HG03097 (cell line): ENCODE results near the gene TGIF1.

Source experiments
- ATAC-seq: cut with Tn5 transposase; IDR thresholded peaks from one replicate; pipeline ENCODE4 v1.9.1; 2021; ENCODE audit not compliant: unreplicated experiment, low FRiP score

The TGIF1 gene

DNA sequence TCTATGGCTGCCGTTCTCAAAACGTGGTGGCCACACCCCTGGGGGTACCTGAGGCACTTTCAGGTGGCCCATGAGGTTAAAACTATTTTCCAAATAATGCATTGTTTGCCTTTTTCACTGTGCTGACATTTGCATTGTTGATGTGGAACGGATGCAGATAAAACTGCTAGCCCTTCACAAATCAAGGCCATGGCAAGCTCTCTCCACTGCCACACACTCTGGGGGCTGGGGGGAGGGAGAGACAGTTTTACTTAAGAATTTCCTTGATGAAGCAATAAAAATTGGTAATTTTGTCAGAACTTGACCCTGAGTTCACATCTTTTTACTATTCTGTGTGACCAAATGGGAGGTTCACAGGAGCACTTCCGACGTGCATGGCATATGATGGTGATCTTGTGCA, 22.0 kb upstream of the TGIF1 start:
- no peak for ATAC-seq

GRCh38 chr18:3429121-3429520, 20.9 kb upstream of the TGIF1 start:
- ATAC-seq, result no peak

DNA sequence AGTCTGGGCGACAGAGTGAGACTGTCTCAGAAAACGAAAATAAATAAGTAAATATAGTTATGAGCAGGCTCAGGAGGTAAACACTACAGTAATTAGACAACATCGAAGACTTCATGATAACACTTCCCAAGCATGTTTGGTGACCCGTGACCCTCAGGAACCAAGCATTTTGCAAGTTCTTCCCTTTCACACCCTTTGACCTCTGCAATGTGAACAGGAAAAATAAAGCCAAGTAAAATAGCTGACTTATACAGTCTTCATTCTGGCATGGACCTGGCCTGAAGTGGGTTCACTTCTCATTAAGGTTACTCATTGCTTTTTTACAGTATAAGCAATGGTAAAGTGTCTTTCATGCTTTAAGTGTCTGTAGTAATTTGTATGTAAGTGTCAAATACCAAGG, 15.3 kb upstream of the TGIF1 start:
- ATAC-seq, result no peak

DNA sequence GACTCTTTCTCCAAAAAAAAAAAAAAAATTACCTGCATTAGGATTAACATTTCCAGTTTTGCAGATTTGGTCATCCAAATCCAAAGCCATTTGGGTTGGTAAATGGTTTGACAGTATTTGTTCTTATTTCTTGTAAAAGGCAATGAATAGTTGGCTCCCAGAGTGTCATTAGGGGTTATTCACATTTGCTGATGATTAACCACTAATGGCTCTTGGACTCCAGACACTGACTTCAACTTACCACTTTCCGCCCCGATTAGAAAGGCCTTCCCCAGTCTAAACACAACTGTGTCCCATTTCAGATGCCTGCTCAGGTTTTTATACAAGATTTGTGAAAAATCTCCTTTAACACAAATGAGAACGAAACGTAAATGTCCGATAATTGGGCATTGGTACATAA, 9.6 kb upstream of the TGIF1 start:
- no peak for ATAC-seq

- ATAC-seq, result no peak
Measured at GRCh38 chr18:3441290-3441689, 8.7 kb upstream of the TGIF1 start.

DNA sequence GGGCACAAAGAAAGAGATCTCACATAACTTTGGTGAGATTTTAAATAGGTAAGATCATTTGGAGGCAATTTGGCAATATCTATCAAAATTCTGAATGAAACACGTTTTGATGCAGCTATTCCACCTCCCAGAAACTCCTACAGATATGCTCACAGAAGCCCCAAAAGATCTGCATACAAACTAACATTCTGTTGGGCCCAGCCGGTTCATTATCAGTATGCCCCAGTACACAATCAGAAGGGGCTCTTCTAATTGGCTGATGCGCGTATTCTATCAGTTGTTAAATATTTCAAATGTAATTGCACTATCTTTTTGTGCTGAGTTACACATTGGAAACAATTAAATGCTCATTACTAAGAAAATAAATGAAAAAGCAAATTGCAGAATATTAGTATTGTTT, 7.1 kb upstream of the TGIF1 start:
- ATAC-seq, result no peak

DNA sequence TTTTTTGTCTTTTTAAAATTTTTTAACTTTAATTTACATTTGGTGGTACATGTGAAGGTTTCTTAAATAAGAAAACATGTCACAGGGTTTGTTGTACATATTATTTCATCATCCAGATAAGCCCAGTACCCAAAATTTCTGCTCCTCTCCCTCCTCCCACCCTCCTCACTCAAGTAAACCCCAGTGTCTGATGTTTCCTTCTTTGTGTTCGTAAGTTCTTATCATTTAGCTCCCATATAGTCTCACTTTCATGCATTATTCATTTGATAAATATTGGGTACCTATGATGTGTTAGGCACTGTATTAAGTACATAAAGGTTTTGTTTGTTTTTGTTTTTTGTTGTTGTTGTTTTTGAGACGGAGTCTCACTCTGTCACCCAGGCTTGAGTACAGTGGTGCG, 5.7 kb upstream of the TGIF1 start:
- no peak for ATAC-seq

DNA sequence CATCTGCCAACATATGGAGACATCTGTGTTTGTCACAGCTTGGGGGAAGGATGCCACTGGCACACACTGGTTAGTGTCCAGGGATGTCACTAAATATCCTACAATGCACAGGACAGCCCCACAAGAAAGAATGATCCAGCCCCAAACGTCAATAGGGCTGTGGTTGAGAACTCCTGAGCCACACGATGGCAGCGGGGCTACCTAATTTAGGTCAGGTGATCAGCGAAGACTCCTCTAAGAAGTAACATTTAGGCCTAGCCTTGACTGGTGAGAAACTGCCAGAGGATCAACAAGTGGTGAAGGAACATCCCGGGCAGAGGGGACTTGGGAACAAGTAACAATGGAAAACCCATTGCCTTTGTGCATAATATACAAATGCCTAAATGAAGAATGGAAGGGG, 5.0 kb upstream of the TGIF1 start:
- no peak for ATAC-seq

DNA sequence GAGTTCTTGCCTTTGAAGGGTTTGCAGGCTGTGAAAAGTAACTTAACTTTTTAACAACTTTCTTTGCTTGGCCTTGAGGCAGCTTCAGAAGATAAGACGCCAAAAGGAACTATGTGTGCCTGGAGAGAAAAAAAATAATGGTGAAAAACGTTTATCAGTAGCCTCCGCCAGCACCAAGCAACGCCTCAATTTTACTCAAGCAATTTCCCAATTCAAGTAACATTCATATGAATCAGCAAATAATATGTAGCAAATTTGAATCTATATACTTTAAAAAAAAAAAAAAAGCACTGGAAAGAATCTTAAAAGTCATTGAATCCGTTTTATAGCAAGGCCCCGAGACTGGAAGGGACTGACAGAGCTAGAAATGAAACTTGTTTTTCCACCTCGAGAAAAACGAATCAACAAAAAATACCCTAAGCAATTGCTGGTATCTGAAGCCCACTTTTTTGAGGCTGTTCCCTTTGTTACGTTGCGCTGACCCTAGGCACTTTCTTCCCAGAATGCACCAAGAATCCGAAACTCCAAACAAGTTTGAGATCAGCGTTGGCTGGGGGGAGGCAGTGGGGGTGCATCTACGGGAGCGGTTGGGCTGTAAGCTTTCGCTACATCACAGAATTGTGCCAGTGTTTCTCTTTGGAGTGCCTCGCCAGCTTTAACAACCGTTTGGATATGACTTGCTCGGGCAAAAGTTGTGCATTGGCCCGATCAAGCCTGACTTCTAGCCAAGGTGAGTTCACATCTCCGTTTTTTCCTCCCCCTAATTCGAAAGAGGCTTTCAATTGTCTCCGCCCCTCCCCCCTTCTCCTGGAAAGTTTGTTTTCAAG, 2.7 kb upstream of the TGIF1 start:
- ATAC-seq, result no peak

GRCh38 chr18:3447895-3448837, 1.8 kb upstream of the TGIF1 start:
- peak; percentile 45 for ATAC-seq

DNA sequence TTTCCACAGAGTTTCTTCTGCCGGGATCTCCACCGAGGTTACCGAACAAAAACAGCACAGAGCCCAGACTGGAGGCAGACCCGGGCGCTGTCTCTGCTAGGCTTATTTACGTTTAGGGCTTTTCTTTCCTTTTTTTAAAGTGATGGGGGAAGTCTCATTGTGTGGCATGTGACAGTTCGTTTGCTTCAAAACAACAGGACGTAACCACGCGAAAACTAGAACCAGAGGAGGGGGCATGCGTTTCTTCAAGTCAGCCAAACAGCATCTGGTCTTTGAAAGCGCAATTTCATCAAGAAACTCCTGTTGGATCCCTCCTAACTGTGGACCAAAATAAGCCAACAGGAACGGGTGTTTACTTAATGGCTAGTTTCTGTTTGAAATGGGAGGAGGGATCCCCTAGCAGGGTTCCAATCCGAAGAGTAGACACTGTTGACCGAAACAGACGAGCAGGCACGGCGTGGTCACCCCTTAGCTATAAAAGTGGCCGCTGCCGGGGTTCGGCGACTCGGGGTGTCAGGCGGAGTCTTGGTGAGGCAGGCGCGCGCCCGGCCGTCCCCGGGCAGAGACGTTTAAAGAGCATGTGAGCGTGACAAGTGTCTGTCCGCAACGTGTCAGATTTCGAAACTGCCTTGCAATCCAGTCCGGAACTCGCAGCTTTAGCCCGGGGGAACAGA, 997 bp upstream of the TGIF1 start:
- peak; percentile 55 for ATAC-seq

DNA sequence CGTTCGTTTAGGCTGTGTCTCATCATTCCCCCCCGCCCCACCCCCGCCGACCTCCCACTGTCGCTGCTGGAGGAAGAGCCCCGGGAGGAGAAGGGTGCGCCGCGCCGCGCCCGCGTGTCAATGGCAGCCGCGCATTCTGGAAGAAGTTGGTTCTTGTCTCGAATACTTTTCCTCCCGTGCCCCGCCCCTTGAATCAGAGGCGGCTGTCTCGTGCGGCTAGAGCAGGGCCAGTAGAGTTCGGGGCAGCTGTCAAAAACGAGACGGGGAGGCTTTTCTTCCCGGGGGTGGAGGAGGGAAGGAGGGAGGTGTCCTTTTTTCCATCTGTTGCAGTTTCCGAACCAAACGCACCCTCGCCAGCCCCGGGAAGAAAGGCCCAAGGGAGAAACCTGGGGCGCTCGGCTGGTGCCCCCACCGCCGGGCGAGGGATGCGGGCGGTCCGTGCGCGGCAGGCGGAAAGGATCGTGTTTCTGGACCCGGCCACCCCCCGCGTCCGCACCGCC, 410 bp upstream of the TGIF1 start:
- ATAC-seq, result no peak

GRCh38 chr18:3450799-3451182, 819 bp downstream of the TGIF1 start:
- no peak for ATAC-seq

GRCh38 chr18:3451183-3451988, 1.4 kb downstream of the TGIF1 start:
- ATAC-seq, result no peak

DNA sequence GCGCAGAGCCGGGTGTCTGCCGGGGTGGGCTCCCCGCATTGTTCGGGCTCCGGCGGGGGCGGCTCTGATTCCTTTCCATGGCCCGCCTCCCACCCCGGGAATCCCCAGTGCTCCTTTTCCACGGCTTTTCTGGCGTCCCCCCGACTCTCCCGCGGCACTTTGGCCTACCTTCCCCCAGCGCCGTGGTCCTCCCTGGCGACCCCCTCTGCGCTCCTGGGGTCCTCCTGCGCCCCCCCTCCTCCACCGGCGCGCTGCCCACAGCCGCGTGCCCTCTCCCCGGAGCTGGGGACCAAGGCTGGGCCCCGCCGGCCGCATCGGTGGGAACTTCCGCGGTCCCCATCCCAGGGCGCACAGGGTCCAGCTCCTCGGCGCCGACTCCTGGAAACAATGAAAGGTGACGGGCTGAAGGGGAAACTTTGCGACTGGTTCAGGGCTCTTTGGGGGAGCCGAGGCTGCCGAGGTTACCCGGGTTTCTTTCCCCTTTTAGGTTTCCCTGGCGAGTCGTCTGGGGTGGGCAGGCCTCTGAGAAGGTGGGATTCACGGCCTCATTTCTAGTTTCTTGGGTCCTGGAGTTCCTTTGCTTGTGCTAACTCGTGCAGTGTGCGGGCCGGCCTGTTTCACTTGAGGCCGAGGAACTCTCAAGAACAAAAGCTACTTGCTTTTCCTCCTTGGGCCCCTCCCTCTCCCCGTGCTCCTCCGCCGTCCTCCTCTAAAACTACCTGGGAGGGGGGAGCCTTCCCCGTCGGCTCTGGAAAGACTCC, 2.2 kb downstream of the TGIF1 start:
- no peak for ATAC-seq

DNA sequence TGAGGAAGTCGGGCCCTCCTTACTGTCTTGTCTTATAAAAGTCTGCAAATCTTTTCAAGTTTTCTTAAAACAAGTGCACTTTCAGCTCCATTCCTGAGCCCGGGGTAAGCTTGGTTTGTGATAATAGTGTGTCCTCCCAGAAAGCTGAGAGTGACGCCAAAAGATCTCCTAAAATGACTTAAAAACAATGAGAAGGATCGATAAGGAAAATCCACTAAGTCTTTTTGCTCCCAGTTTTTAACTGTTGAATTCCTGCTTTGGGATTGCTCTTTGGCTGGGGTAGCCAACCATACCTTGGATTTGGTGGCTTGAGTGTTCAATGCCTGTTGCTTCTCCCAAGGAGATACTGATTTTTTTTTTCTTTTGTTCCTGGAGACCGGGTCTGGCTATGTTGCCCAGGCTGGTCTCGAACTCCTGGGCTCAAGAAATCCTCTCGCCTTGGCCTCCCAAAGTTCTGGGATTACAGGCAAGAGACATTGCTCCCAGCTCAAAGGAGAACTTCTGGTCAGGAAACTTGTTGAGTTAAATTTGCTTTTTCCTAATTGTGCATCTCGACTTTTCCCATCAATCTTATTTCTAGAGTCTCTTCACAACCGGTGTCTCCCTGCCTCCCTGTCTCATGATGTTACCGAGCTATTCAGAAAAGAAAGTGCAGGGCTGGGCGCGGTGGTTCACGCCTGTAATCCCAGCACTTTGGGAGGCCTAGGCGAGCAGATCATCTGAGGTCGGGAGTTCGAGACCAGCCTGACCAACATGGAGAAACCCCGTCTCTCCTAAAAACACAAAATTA, 3.0 kb downstream of the TGIF1 start:
- no peak for ATAC-seq

GRCh38 chr18:3453540-3454364, 3.8 kb downstream of the TGIF1 start:
- ATAC-seq, result no peak
